ENCODE data around the gene MFSD12. TPM values are rescaled to one million over a fixed set of nuclear protein-coding genes. Genes with fewer than 3 reads are reported as not detected.

Gene MFSD12
- total RNA-seq, 1 experiment from 2014 or later: 50.5 TPM

DNA sequence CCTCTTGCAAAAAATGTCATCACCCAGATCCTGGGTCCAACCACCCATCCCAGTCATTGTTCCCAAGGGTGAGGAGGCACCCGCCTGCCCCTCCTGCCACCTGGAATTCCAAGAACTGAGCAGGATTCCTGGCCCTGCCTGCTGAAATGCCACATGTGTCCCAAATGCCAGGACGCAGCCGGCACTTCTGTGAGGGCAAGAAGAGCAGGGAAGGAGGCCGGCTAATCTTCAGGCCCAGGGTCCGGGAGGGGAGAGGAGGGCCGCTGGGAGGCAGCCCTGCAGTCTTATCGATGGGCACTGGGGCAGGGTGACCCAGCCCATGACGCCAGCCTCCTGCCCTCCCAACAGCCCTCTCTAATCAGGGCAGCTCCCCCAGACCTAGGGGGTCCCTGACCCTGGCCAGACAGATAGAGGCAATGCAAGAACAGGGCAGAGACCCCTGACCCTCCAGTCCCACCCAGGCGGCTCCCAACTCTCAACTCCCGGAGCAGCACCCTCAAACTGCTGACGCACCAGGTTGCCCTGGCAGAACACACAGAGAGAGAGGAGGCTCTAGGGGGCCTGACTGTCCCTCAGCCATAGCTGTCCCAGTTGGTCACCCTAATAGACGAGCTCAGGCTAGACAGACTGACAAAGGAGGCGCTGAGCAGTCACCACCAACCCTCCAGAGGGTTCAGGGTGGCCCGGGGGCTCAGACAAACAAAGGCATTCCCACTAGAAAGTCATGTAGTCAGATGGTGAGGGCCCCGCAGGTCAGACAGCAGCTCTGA is 1.5 kb downstream of the MFSD12 start:
- no peak for DNase-seq (ENCODE audit: low read depth)

DNA sequence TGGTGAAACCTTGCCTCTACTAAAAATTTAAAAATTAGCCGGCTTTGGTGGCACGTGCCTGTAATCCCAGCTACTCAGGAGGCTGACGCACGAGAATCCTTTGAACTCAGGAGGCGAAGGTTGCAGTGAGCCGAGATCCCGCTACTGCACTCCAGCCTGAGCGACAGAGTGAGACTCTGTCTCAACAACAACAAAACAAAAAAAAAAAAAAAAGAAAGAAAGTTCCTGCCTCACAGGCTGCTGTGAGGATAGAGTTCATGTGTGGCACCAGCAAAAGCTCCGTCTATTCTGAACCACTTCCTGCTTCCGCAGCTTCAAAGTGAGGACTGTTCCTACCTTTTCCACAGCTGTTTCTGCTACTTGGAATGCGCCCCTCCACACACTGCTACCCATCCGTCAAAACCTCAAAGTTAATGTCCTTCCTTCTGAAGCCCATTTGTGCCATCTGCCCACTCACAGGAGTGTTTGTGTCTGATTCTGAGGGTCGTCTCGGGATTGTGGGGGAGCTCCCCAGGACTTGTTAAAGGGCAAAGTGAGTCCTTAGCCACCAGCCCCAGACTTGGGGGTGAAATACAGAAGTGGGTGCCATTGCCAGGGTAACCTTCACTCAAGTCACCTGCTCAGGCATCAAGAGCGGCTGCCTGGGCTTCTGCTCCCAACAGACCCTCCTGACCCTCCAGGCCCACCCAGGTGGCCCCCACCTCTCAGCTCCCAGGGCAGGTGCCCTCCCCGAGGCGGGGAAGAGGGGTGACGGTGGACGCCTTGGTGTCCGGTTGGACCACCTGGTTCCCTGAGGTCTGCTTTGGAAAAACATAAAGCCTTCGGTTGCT is 2.9 kb downstream of the MFSD12 start:
- no peak for DNase-seq (ENCODE audit: low read depth)

DNA sequence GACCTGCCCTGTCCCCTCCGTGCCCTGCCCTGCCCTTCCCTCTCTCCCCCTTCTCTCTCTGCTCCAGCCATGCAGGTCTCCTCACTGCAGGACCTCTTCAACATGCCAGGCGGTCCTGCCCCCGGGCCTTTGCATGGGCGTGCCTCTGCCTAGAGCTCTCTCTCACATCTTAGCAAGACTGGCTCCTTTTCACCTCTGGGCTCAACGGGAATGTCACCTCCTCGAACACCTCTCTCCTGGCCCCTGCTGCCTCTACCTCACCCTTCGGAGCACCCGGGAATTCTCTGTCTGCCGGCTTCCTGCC is 5.6 kb downstream of the MFSD12 start:
- peak; percentile 5 for DNase-seq (ENCODE audit: low read depth)

DNA sequence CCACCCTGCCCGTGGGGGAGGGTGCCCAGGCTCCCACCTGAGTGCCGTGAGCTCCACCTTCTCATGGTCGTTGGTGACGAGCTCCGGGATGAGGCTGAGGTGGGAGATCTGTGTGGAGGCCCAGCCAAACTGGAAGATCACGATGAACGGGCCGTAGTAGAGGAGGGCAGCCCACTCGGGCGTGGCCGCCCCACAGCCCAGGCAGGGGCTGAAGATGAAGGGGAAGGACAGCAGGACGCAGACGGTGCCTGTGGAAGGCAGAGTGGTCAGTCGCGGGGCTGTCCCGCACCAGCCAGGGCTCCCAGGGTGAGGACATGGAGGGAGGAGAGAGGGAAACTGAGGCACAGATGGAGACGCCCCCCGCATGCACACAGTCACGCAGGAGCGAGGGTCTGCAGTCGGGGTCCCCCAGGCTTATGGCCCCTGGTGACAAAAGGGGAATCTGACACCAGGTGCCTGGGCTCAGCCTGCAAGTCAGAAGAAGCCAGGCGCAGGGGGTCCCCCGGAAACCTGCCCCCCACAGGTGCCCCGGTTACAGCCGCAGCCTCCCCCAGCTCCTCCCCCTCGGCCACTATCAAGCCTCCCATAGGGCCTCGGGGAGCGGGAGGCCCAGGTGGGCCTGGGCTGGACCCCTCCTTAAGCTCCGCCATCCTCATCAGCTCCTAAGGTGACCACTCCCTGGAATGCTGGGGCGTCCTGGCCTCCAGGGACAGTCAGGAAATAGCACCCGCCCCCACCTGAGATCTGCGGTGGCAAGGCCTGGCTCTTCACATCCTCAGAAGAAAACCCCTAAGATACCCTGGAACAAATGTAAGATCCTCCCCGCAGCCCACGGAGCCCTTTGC is 6.2 kb downstream of the MFSD12 start:
- DNase-seq (ENCODE audit: low read depth): peak; percentile 3

DNA sequence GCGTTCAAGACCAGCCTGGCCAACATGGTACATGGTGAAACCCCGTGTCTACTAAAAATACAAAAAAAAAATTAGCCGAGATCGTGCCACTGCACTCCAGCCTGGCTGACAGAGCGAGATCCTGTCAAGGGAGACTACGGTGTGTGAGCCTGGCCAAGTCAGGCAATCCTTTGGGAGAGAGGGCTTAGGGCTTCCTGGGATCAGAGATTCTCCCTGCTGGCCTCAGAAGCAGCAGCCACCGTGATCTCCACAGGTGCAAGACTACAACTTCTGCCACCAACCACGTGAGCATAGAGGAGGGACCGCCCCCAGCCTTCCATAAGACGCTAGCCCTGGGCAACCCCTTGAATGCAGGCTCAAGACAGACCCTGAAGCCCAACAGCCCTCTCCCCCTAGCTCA is 7.6 kb downstream of the MFSD12 start:
- no peak for DNase-seq (ENCODE audit: low read depth)

DNA sequence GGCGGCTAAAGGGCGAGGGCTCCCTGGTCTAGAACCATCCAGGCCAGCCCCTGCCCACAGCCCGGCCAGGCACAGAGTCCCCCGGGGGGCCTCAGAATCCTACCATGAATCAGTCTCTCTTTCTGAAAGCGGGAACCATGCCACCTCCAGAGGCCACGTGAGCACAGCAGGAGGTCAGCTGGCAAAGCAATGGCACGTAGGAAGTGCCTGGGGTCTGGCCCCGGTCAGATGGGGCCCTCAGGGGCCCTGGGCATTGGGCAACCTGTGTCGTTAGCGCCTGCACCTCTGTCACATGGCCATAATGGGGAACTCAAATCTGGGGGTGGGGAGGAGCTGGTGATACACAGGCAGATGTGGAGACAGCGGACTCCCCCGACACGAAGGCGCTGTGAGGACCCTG is 8.8 kb downstream of the MFSD12 start:
- no peak for DNase-seq (ENCODE audit: low read depth)

DNA sequence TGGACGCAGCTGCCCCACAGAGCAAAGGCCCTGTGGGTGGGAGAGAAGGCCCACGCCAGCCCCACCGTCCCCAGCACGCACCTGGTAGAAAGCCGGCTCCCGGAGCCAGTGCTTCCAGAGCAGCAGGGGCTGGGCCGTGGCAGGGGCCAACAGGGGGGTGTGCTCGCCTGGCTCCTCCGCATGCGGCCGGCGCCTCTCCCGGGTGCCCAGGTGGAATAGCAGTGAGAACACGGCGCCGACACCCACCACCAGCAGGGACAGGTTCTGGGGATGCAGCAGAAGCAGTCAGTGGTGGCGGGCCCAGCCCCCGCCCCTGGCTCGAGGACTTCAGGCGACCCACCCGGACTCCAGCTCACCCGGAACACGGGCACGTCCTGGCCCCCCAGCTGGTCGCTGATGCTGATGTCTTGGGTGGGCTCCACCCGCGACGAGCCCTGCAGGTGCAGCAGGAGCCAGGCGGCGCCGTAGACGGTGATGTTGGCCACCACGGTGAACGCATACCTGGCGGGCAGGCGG is 9.6 kb downstream of the MFSD12 start:
- no peak for DNase-seq (ENCODE audit: low read depth)

DNA sequence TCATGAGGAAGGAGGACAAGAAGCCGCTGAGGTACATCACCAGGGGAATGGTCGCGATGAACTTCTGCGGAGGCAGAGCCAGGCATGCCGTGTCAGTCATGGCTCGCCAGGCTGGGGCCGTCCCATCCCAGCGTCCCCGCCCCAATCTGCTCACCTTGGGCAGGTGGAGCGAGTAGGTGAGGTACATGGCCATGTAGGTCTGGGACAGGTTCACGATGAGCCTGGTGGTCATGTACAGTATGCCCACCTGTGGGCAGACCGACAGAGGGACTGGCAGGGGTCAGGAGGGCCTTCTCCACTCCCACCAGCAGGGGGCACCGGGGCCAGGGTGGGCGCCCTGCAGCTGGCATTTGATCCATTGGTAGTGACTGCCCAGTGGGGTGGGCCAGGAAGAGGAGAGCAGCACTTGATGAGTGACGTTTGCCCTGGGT is 10.1 kb downstream of the MFSD12 start:
- DNase-seq (ENCODE audit: low read depth): no peak

DNA sequence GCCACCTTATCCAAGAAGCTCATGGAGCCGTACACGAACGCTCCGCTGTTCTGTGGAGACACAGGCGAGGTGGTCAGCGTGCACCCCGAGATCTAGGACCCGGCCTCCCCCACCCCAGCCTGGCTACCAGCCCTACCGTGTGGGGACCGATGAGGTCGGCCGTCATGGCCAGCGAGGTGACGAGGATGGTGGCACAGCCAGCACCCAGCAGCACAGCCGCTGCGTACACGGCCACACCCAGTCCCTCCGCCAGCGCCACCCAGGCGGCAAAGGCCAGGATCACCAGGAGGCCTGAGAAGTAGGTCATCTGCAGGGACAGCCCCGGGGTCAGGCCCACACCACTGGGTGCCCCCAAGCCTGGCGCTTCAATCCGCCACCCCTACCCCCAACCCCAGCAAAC is 11.3 kb downstream of the MFSD12 start:
- DNase-seq (ENCODE audit: low read depth): no peak

DNA sequence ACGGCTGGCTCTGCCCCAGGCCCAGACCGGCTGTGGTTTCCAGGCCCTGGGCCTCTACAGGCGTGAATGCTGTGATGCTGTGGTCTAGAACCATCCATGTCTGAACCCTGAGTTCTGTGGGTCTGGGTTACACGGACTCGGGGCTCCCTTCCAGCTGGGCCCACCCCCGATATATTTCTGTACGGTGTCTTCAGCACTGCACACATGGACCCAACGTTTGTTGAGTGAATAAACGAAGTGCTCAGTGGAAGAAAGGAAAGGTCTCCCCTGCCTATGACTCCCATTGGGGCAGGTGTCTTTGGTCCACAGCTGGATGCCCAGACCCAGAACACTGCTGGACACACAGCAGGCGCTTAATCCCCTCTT is 11.7 kb downstream of the MFSD12 start:
- DNase-seq (ENCODE audit: low read depth): no peak

DNA sequence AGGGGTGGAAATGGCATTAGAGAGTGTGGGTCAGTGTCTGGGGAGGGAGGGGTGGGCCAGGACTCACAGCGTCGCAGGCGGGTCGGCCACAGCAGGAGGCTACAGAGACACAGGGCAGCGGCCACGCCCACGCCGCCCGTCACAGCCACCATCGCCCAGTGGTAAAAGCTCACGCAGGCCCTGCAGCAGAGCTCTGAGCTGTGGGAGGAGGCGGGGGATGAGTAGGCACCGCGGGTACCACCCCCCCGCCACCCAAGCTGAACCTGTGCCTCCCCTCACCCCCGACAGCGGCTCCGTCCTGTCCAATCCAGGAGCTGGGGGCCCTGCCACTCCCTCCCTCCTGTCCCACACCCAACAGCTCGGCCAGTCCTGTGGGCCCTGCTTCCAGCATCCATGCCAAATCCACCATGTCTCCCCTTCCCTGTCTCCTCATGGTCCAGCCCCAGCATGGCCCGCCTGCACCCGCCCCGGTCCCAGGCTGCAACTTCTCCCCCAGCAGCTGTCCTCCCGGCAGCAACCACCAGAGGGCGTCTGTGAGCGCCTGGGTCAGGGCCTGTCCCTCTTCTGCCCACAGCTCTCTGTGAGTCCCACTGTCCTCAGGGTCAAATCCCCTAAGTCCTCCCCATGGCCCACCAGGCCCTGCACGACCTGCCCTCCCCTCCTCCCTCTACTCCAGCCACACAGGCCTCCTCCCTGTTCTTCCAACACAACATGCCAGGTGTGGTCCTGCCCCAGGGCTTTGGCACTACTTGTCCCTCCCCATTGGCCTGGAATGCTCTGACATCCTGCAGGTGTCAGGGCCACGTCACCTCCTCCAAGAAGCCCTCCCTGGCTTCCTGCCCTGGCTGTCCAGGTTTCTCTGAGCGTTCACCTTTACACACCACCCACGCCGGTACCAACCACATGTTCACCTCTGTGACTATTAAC is 12.4 kb downstream of the MFSD12 start:
- DNase-seq (ENCODE audit: low read depth): peak; percentile 69

DNA sequence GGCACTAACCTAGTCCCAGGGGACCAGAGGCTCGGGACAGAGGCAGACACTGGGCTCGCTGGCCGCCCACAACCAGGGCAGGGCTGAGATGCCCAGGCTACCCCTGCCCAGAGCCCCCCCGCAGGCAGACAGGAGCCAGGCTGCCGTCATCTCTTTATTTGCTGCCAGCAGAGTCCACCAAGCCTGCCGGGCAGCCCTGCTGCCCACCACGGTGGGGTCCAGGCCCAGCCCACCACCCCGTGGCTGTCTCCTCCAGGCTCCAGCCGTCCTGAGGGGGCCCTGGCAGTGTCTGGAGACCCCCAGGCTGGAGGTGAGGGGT is 13.4 kb downstream of the MFSD12 start:
- DNase-seq (ENCODE audit: low read depth): no peak

DNA sequence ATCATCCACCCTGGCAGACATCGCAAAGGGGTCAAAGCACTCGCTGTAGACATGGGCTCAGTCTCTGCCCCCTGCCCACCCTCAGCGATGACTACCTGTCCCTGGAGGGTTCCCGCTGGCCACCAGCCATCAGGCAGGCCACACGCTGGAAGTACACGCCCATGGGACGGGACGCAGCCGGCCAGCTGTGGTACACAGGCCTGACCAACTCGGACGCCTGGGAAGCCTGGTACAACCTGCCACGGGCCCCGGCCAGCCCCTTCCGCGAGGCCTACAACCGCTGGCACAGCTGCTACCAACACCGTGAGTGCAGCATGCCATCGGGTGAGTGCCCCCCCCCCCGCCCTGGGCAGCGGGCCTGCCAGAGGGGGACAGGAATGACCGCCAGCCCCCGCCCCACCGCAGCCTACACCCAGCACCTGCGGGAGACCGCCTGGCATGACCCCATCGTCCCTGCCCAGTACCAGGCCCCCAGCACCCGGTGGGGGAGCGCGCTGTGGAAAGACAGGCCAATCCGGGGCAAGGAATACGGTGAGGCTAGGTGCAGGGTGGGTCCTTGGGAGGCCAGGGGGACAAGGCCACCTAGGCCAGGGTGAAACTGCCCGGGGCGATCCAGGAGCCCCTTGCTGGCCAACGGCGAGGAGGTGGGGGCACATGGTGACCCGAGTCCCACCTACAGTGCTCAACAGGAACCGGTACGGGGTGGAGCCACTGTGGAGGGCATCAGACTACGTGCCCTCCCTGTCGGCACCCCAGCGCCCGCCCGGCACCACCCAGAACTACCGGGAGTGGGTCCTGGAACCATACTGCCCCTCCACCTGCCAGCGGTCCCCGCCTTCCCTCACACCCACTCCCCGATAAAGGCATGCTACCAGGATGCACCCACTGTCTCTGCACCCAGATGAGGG is 14.0 kb downstream of the MFSD12 start:
- no peak for DNase-seq (ENCODE audit: low read depth)

DNA sequence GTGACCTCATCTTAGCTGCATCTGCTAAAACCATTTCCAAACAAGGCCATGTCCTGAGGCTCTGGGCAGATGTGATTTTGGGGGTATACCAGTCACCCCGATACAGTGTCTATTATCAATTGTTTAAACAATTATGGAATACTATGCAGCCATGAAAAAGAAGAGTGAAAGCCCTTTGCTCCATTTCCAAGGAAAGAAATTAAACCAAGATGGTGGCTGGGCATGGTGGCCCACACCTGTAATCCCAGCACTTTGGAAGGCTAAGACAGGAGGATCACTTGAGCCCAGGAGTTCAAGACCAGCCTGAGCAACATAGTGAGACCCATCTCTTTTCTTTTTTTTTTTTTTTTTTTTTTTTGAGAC is 17.6 kb downstream of the MFSD12 start:
- DNase-seq (ENCODE audit: low read depth): no peak

DNA sequence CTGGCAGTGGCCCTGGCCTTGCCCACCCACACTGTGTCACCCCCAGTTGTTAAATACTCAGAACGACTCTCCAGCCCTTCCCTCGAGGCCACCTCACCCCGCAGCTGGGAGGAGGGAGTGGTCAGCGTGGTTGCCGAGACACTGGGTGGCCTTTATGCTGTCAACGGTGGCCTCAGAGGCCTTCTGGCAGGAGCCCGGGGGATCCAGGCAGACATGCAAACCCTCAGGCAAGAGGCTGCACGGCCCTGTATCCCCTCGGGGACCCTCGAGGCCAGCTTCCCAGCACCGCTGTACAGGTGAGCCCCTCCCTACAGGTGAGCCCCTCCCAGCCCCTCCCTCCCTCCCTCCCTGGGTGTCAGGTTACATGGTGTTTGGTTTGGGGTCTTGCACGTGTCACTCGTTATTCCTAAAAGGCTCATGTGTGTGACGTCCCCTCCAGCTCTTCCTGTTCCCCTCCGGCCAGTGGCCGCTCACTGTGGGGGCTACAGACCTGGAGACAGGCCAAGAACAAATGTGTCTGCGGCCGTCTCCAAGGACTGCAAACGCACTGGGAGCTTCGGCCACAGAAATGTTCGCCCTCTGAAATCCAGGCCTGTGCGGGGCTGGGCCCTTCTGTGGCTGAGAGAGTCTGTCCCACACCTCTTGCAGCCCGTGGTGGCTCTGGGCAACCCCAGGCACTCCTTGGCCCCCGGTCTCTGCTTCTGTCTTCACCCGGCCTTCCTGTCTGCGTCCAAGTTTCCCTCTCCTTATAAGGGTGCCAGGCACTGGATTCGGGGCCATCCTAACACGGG is 18.2 kb downstream of the MFSD12 start, which contains the start of gene TEKTIP1:
Gene TEKTIP1, plus strand, starts transcription at position 210 of the 791 bp plus-strand sequence. Its CDS starts 4 bp downstream, at position 214.
- DNase-seq (ENCODE audit: low read depth): peak; percentile 47

DNA sequence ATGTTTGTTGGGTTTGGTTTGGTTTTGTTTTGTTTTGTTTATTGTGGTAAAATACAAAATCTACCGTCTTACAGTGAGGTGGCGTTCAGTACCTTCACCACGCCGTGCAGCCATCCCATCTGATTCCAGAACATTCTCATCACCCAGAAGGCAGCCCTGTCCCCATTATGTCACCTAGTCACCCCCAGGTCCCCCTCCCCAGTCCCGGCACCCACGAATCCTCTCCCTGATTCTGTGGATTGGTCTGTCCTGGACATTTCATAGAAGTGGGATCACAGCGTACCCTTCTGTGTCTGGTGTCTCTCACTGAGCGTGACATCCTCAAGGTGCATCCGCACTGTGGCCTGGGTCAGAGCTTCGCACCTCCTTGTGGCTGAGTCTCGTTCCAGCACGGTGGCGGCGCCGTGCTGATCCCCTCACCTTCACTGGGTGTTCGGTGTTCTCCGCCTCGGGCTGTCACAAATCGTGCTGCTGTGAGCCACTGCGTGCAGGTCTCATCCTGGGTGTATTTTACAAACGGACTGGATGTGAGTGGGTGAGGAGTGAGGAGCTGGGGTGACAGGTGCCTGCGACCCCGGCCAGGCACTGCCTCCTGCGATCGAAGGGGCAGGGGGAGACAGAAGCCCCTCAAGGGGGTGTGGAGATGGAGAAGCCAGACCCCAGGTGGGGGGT is 19.0 kb downstream of the MFSD12 start:
- DNase-seq (ENCODE audit: low read depth): no peak

DNA sequence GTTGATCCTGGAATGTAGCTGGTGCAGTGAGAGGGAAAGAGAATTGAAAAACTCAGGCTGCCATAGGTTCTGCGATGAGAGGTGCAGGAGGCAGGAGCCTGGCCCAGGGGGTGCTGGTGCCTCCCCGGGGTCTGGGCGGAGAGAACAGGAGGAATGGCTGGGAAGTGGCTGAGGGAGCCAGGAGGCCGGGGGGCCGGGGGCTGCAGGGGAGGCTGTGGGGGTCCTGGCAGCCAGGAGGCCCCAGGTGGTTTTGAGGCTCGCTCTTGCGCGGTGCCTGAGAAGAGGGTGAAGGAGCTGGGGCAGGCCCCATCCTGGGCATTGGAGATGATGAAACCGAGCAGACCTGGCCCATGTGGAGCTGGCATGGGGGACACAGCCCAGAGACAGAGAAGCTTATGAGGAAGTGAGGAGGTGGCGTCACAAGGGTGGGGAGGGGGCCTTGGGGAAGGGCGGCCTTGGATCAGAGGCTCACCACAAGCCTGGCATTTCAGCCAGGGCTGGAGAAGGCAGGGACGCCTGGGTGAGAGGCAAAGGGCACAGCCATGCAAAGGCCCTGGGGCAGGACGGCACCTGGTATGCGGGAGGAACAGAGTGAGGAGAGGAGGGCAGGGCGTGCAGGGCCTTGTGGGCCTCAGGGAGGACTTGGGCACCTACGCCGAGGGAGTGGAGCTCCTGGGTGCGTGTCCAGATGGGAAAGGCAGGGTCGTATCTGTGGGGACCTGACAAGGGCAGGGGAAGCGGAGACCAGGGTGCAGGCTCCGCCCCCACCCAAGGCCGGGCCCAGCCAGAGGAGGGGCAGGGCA is 19.7 kb downstream of the MFSD12 start:
- no peak for DNase-seq (ENCODE audit: low read depth)

DNA sequence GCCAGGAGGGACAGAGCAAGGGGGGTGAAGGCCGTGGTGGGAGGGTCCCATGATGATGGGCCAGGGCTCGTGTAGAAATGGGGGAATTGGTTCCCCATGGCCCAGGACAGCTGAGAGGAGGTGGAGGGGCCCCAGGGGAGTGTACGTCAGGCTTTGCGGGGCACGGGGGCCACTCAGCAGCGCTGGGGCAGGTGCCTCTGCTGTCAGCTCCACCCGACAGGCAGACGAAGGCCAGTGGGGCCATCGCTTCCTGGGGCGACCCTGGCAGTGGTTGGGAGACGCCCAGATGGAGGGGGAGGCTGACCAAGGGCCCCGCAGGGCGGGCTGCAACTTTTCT is 20.3 kb downstream of the MFSD12 start:
- no peak for DNase-seq (ENCODE audit: low read depth)

All from Daoy (cell line).